Right ventricle myocardium inferior (tissue), 1 donor: ENCODE measurements around the gene PJA2. TPM values are rescaled to one million over a fixed set of nuclear protein-coding genes. Genes with fewer than 3 reads are reported as not detected.

Experiments
- ATAC-seq: fragments of 200-7000 bp; cut with Tn5 transposase; one replicate; pipeline ENCODE4 v1.9.1; 2020; ENCODE audit warnings: mild to moderate bottlenecking, moderate library complexity
- DNase-seq: peaks from one replicate; pipeline ENCODE4 v3.0.0; 2021; ENCODE audit errors: missing footprints
- intact Hi-C: fragments of 100-400 bp; cut with DNase I; formaldehyde crosslinking; loops from one replicate; pipeline ENCODE4 v1.11.0; 2022
- total RNA-seq: library from RNA; stranded (reverse); fragmentation: NEBNext Ultra II Directional; extraction: Animal tissue kit (Norgen Biotek cat#: 25700); gene quantifications from one replicate; pipeline ENCODE4 v1.2.1, GENCODE V29; 2021
- donor health status: DM: no; HTN: yes; CAD: no; lungs with severe emphysema.

PJA2 gene
- total RNA-seq, 1 donor from 2014 or later: 70.5 TPM

DNA sequence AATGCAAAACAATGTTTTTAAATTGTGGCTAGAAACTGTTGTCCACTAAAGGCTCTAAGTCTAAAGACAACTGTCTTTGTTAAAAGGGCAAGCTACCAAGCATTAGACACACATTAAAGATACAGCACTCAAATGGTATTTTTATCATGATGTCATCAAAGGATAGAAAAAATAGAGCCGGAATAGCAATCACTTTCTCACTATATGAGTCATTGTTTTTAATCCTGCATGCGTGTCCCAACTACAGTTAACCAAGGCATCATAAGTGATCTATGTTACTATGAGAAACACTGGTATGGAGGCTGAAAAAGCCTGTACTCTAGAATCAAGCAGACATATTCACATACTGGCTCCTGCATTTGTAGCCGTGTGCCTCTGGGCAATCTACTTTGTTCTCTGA lies 1.9 kb upstream of the PJA2 start:
- no peak for ATAC-seq
- no peak for DNase-seq
- intact Hi-C loops: loop anchor here (5.0 kb wide), 1 partner anchor 64 kb away; no protein-coding TSS in a partner anchor

- DNase-seq: no peak
- intact Hi-C loops: loop anchor here (5.0 kb wide), 1 partner anchor 64 kb away; no protein-coding TSS in a partner anchor
Observed at GRCh38 chr5:109411149-109411514, 1.4 kb upstream of the PJA2 start.

DNA sequence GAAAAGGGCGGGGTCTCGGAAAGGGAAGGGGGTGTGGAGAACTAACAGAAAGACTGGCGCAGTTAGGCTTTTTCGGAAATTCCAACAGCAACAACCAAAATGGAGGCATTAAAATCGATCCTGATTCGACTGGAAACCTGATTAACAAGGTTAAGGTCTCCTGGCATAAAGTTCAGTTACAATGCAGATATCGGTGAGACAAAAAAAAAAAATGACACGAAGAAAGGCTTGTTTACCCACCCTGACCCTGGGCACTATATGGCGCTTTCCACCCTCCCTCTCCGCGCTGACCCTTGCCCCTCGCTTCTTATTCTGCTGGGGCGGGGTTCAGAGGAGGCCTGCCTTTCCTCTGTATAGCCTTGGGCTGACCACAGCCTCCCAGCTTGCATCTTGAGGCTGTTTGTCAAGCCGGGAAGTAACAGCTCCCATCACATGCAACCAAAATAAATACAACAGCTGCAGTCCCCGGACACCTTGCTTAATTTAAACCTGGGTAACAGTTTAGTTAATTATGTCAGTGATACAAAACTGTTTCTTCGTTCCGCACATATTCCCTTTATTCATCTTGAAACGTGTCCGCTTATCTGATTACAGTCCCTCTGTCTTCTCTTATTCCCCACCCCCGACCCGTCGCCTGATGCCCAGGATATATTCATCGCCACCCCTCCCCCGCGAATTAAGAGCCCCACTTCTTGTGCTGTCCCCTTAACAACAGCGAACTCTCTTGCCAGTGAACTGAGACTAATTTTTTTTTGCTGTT lies 795 bp upstream of the PJA2 start:
- peak; percentile 57 for ATAC-seq
- DNase-seq: peak; percentile 90
- intact Hi-C loops: loop anchor here (1.0 to 5.0 kb wide), 2 partner anchors 63 to 662 kb away; no protein-coding TSS in a partner anchor

More at GRCh38 chr5:109411149-109411514, 1.4 kb upstream of the PJA2 start:
- ATAC-seq: no peak

- intact Hi-C loops: loop anchor here (1.0 to 5.0 kb wide), 2 partner anchors 280 to 682 kb away; partner anchors contain the start of gene MAN2A1
- peak; percentile 24 for ATAC-seq
- peak; percentile 91 for DNase-seq
Observed at GRCh38 chr5:109408991-109409843, 557 bp downstream of the PJA2 start.

GRCh38 chr5:109407913-109408312 lies 1.9 kb downstream of the PJA2 start:
- ATAC-seq (no peak), DNase-seq (no peak)
- intact Hi-C loops: loop anchor here (5.0 kb wide), 1 partner anchor 681 kb away; no protein-coding TSS in a partner anchor

- intact Hi-C loops: loop anchor here (5.0 kb wide), 1 partner anchor 679 kb away; no protein-coding TSS in a partner anchor
- no peak for ATAC-seq
Observed at GRCh38 chr5:109406719-109407118, 3.1 kb downstream of the PJA2 start.

GRCh38 chr5:109404428-109404960 lies 5.3 kb downstream of the PJA2 start:
- ATAC-seq (no peak), DNase-seq (no peak)
- intact Hi-C loops: no loop called here

More at GRCh38 chr5:109406719-109407118, 3.1 kb downstream of the PJA2 start:
- DNase-seq: no peak

GRCh38 chr5:109403469-109403868 lies 6.3 kb downstream of the PJA2 start:
- intact Hi-C loops: no loop called here
- ATAC-seq: no peak

DNA sequence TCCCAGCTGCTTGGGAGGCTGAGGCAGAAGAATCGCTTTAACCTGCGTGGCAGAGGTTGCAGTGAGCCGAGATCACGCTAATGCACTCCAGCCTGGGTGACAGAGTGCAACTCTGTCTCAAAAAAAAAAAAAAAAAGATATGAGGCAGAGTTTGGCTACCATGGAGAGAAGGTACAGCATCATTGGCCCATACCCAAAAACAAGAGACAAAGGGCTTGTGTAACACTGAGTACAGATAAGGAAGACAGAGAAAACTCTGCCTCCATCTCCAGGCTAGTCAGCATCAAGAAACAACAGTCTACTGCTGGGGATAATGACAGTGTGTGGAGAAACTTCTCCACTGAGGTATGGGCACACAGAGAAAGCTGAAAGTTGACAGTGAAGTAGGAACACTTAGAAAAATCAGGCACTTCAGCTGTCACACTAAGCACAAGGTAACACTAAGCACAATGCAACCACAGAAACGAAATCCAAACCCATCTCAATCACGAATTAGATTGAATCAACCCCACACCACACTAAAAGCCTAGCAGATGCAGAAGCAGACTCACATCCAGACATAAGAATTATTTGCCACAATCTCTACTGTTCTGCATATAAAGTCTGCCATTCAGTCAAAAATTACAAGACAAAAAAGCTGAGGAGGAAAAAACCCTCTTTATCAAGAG lies 10.5 kb downstream of the PJA2 start:
- DNase-seq (no peak), ATAC-seq (peak; percentile 89)
- intact Hi-C loops: no loop called here

More at GRCh38 chr5:109403469-109403868, 6.3 kb downstream of the PJA2 start:
- no peak for DNase-seq

- ATAC-seq (no peak), DNase-seq (no peak)
- intact Hi-C loops: no loop called here
Observed at GRCh38 chr5:109396965-109397364, 12.8 kb downstream of the PJA2 start.

- no peak for DNase-seq
- ATAC-seq: no peak
- intact Hi-C loops: no loop called here
Observed at GRCh38 chr5:109394806-109395205, 15.0 kb downstream of the PJA2 start.

- no peak for DNase-seq
- intact Hi-C loops: no loop called here
- no peak for ATAC-seq
Observed at GRCh38 chr5:109390188-109390587, 19.6 kb downstream of the PJA2 start.

- ATAC-seq (no peak), DNase-seq (no peak)
- intact Hi-C loops: no loop called here
Observed at GRCh38 chr5:109388407-109388806, 21.4 kb downstream of the PJA2 start.

- ATAC-seq (no peak), DNase-seq (no peak)
- intact Hi-C loops: no loop called here
Observed at GRCh38 chr5:109387408-109387974, 22.3 kb downstream of the PJA2 start.

- intact Hi-C loops: no loop called here
- no peak for DNase-seq
- ATAC-seq: no peak
Observed at GRCh38 chr5:109378095-109378494, 31.7 kb downstream of the PJA2 start.

- intact Hi-C loops: no loop called here
- ATAC-seq (peak; percentile 26), DNase-seq (no peak)
Observed at GRCh38 chr5:109374625-109375024, 35.1 kb downstream of the PJA2 start.

GRCh38 chr5:109373932-109374331 lies 35.8 kb downstream of the PJA2 start:
- DNase-seq (no peak), ATAC-seq (no peak)
- intact Hi-C loops: no loop called here

DNA sequence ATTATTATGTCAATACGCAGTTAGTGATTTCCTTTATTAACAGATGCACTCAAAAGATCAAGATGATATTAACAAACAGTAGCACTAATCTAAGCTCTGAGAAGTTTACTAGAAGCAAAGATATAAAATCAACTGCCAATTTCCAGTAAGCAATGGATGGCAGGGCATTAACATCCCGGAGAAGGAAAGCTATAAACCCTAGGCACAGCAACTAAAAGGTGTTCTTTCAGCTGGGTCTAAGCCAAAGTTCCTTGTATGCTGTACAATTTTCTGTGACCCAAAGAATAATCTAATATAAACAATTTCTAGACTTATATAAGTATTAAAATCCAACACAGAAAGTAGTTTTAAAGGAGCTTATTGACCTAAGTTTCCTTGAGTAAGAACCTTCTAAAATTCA lies 39.4 kb downstream of the PJA2 start:
- intact Hi-C loops: no loop called here
- DNase-seq (no peak), ATAC-seq (no peak)
